Natural killer cell (primary cell): ENCODE results near the gene CDPF1. TPM values are rescaled to one million over a fixed set of nuclear protein-coding genes. Genes with fewer than 3 reads are reported as not detected.
A peak's percentile ranks its signal among the peaks of the same experiment; 100 is the strongest.

Source experiments
- ATAC-seq, 3 donors: fragments of 150-1000 bp in 2 of 3; fragments of 200-7000 bp in 1 of 3; cut with Tn5 transposase; 1 replicate in 1 of 3; 2 replicates in 2 of 3; pipeline ENCODE4 v1.10.0; 2021; ENCODE audit warnings: mild to moderate bottlenecking in 2 of 3, moderate library complexity in 2 of 3
- DNase-seq, 2 donors: peaks; one replicate each; pipeline versions ENCODE4 v3.0.0 to v3.0.0-alpha.2; 2013 to 2021; ENCODE audit warnings: mixed read lengths in 1 of 2
- H3K27ac ChIP-seq: one replicate; pipeline ENCODE4 v1.5.1; 2013; ENCODE audit warnings: mild to moderate bottlenecking, low read length
- H3K27me3 ChIP-seq: one replicate; pipeline ENCODE4 v1.6.1; 2013; ENCODE audit warnings: low read length; ENCODE audit not compliant: control insufficient read depth, insufficient read depth
- H3K36me3 ChIP-seq: one replicate; pipeline ENCODE4 v1.6.1; 2013; ENCODE audit warnings: low read length; ENCODE audit not compliant: control insufficient read depth, insufficient read depth
- H3K4me1 ChIP-seq: one replicate; pipeline ENCODE4 v1.6.1; 2013; ENCODE audit warnings: low read length; ENCODE audit not compliant: control insufficient read depth, insufficient read depth
- H3K4me3 ChIP-seq: one replicate; pipeline ENCODE4 v1.5.1; 2013; ENCODE audit warnings: low read length
- H3K9me3 ChIP-seq: one replicate; pipeline ENCODE4 v1.6.1; 2013; ENCODE audit warnings: low read length; ENCODE audit not compliant: control insufficient read depth, insufficient read depth
- H3K27ac Mint-ChIP-seq, 2 donors: one replicate each; pipeline ENCODE4 v1.8.0; 2022; ENCODE audit warnings: mild to moderate bottlenecking in 2 of 2, mixed read lengths in 2 of 2, moderate library complexity in 1 of 2
- H3K27me3 Mint-ChIP-seq, 2 donors: one replicate each; pipeline ENCODE4 v1.8.0; 2022; ENCODE audit warnings: low read depth in 2 of 2, mixed read lengths in 2 of 2
- H3K36me3 Mint-ChIP-seq: one replicate; pipeline ENCODE4 v1.8.0; 2022; ENCODE audit warnings: mixed read lengths
- H3K4me1 Mint-ChIP-seq, 2 donors: one replicate each; pipeline ENCODE4 v1.8.0; 2022; ENCODE audit warnings: mixed read lengths in 2 of 2
- H3K4me3 Mint-ChIP-seq: one replicate; pipeline ENCODE4 v1.8.0; 2022; ENCODE audit warnings: mild to moderate bottlenecking, moderate library complexity, mixed read lengths
- H3K9me3 Mint-ChIP-seq, 2 donors: one replicate each; pipeline ENCODE4 v1.8.0; 2022; ENCODE audit warnings: mixed read lengths in 2 of 2
- CTCF ChIP-seq: fragments of 200-600 bp; IDR thresholded peaks from one replicate; pipeline ENCODE4 v1.8.0; 2022; ENCODE audit warnings: antibody characterized with exemption
- WGBS: methylation state at CpG from one replicate; pipeline ENCODE4 v1.1.7; 2013; ENCODE audit warnings: missing lambda C conversion rate; ENCODE audit not compliant: insufficient coverage; 5-methylcytosine and 5-hydroxymethylcytosine counted together
- intact Hi-C: fragments of 100-400 bp; cut with micrococcal nuclease; formaldehyde crosslinking; loops from one replicate; pipeline ENCODE4 v1.14.2; 2022
- total RNA-seq, 4 donors: library from RNA; stranded (reverse); fragments of 120-200 nt in 1 of 4; gene quantifications; one replicate each; pipeline versions ENCODE4 v1.2.3 to v1.2.4, GENCODE V29; 2013 to 2022

The CDPF1 gene
- total RNA-seq, 3 donors from 2014 or later (not counting 1 experiment from before 2014, with no cell fraction given) = 5.0 to 11.4 (median 7.2) TPM

GRCh38 chr22:46290843-46291785 is 41.0 kb upstream of the CDPF1 start:
- Mint-ChIP-seq H3K9me3 (no peaks in the 10 kb centered on the region), H3K27ac (peak overlapping the region; percentile 99)
- H3K27ac ChIP-seq = peak overlapping the region; percentile 97

GRCh38 chr22:46290121-46290842 is 40.2 kb upstream of the CDPF1 start:
- Mint-ChIP-seq H3K27me3 (no peaks in the 10 kb centered on the region), H3K4me3 (peak overlapping the region; percentile 88), H3K4me1 (peaks cover 74 to 87% of the 10 kb centered on the region in 2 donors), H3K9me3 (no peaks in the 10 kb centered on the region), H3K27ac (peak overlapping the region; percentile 99), H3K36me3 (peaks cover 7% of the 10 kb centered on the region)
- WGBS = 35% methylated on average over 17 of the region's 17 CpGs
- no peak for TF ChIP-seq CTCF
- Histone ChIP-seq H3K4me3 (peak overlapping the region; percentile 2), H3K4me1 (peaks cover 86% of the 10 kb centered on the region), H3K9me3 (peaks cover 4% of the 10 kb centered on the region), H3K27me3 (no peaks in the 10 kb centered on the region), H3K27ac (peak overlapping the region; percentile 97), H3K36me3 (peaks cover 57% of the 10 kb centered on the region)
- peak; percentile 46 to 54 for DNase-seq
- intact Hi-C loops = loop anchor here (2.0 to 10.0 kb wide), 2 partner anchors 13 to 295 kb away; no protein-coding TSS in a partner anchor
- ATAC-seq = peak; percentile 39 to 45 (median 40)

More at GRCh38 chr22:46290843-46291785, 41.0 kb upstream of the CDPF1 start:
- H3K4me3 ChIP-seq = no peak overlapping the region
- Mint-ChIP-seq H3K27me3 (no peaks in the 10 kb centered on the region), H3K36me3 (peaks cover 2% of the 10 kb centered on the region), H3K4me3 (peak overlapping the region; percentile 88), H3K4me1 (peaks cover 75 to 90% of the 10 kb centered on the region in 2 donors)
- H3K9me3 ChIP-seq = peaks cover 4% of the 10 kb centered on the region
- intact Hi-C loops = loop anchor here (2.0 to 10.0 kb wide), 2 partner anchors 14 to 296 kb away; no protein-coding TSS in a partner anchor
- no peak for TF ChIP-seq CTCF
- ATAC-seq = peak in 1 of 3 donors; percentile 5
- peak in 1 of 2 donors; percentile 48 for DNase-seq
- WGBS = 75% methylated on average over 19 of the region's 23 CpGs
- H3K36me3 ChIP-seq = peaks cover 50% of the 10 kb centered on the region
- no peaks in the 10 kb centered on the region for H3K27me3 ChIP-seq
- peaks cover 88% of the 10 kb centered on the region for H3K4me1 ChIP-seq

GRCh38 chr22:46289244-46289891 is 39.3 kb upstream of the CDPF1 start:
- peak overlapping the region; percentile 2 for H3K4me3 ChIP-seq
- peaks cover 73 to 89% of the 10 kb centered on the region in 2 donors for H3K4me1 Mint-ChIP-seq
- ATAC-seq = peak; percentile 28 to 64 (median 61)
- H3K27me3 Mint-ChIP-seq = no peaks in the 10 kb centered on the region
- TF ChIP-seq CTCF = no peak
- H3K4me3 Mint-ChIP-seq = peak overlapping the region; percentile 88
- peak overlapping the region; percentile 97 for H3K27ac ChIP-seq
- intact Hi-C loops = loop anchor here (1.0 to 10.0 kb wide), 5 partner anchors 8 to 975 kb away; partner anchors contain the start of gene CDPF1
- H3K9me3 ChIP-seq = peaks cover 4% of the 10 kb centered on the region
- H3K27ac Mint-ChIP-seq = peak overlapping the region; percentile 99
- peaks cover 7% of the 10 kb centered on the region for H3K36me3 Mint-ChIP-seq
- no peaks in the 10 kb centered on the region for H3K27me3 ChIP-seq
- peaks cover 93% of the 10 kb centered on the region for H3K4me1 ChIP-seq
- no peaks in the 10 kb centered on the region for H3K9me3 Mint-ChIP-seq
- H3K36me3 ChIP-seq = peaks cover 66% of the 10 kb centered on the region
- WGBS = 54% methylated on average over 33 of the region's 33 CpGs
- DNase-seq = peak; percentile 68 to 75
